ENCODE measurements around the gene TRIM39. TPM values are rescaled to one million over a fixed set of nuclear protein-coding genes. Genes with fewer than 3 reads are reported as not detected.

TRIM39 gene
- polyA plus RNA-seq, 3 donors, result 3.5 to 16.3 (median 3.6) TPM

DNA sequence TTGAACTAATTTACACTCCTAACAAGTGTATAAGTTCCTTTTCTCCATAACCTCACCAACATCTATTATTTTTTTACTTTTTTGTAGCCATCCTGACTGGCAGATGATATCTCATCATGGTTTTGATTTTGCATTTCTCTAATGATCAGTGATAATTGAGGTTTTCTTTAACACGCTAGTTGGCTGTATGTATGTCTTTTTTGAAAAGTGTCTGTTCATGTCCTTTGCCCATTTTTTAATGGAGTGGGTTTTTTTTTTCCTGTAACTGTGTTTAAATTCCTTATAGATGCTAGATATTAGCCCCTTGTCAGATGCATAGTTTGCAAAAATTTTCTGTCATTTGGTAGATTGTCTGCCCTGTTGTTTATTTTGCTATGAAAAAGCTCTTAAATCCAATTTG lies 39.6 kb upstream of the TRIM39 start:
- H3K27ac ChIP-seq (ENCODE audit: low read depth in 1 of 2, low read length in 2 of 2), result no peak overlapping the region
- no peaks in the 10 kb centered on the region for H3K4me1 ChIP-seq (ENCODE audit: control insufficient read depth in 1 of 2, insufficient read depth in 2 of 2, low read length in 2 of 2)
- Mint-ChIP-seq H3K27ac (no peak overlapping the region), H3K4me1 (no peaks in the 10 kb centered on the region), H3K27me3 (ENCODE audit: low read depth in 3 of 3) (no peaks in the 10 kb centered on the region), H3K36me3 (peaks cover 31 to 32% of the 10 kb centered on the region in 2 donors), H3K4me3 (no peak overlapping the region), H3K9me3 (peaks cover 62 to 74% (median 73%) of the 10 kb centered on the region in 7 donors)
- TF ChIP-seq, protein P1, sequence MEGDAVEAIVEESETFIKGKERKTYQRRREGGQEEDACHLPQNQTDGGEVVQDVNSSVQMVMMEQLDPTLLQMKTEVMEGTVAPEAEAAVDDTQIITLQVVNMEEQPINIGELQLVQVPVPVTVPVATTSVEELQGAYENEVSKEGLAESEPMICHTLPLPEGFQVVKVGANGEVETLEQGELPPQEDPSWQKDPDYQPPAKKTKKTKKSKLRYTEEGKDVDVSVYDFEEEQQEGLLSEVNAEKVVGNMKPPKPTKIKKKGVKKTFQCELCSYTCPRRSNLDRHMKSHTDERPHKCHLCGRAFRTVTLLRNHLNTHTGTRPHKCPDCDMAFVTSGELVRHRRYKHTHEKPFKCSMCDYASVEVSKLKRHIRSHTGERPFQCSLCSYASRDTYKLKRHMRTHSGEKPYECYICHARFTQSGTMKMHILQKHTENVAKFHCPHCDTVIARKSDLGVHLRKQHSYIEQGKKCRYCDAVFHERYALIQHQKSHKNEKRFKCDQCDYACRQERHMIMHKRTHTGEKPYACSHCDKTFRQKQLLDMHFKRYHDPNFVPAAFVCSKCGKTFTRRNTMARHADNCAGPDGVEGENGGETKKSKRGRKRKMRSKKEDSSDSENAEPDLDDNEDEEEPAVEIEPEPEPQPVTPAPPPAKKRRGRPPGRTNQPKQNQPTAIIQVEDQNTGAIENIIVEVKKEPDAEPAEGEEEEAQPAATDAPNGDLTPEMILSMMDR (IDR thresholded peaks at IDR 0.05), result no peak
- H3K9me3 ChIP-seq (replicated peaks in 1 of 2; ENCODE audit: control insufficient read depth in 1 of 2, insufficient read depth in 1 of 2, low read length in 2 of 2), result peaks cover 42 to 82% of the 10 kb centered on the region in 2 donors
- no peaks in the 10 kb centered on the region for H3K27me3 ChIP-seq (ENCODE audit: control insufficient read depth in 2 of 2, insufficient read depth in 2 of 2, low read length in 2 of 2)
- H2AFZ ChIP-seq (ENCODE audit: insufficient read depth, low read depth, low read length, poor library complexity, severe bottlenecking), result no peak overlapping the region
- H3K9ac ChIP-seq (ENCODE audit: insufficient read depth, low read length, poor library complexity, severe bottlenecking), result no peak overlapping the region
- no CpG with 5 or more reads among the region's 1 CpG for WGBS (ENCODE audit: insufficient coverage)
- DNase-seq, result no peak
- no peak overlapping the region for H3K4me3 ChIP-seq (replicated peaks in 1 of 3; ENCODE audit: low read depth in 2 of 3, low read length in 3 of 3)
- H3K4me2 ChIP-seq (replicated peaks; ENCODE audit: extremely low read depth, low read length, poor library complexity, severe bottlenecking), result no peak overlapping the region
- H3K36me3 ChIP-seq (replicated peaks in 1 of 2; ENCODE audit: control insufficient read depth in 1 of 2, insufficient read depth in 2 of 2, low read length in 2 of 2), result peaks cover 12 to 36% of the 10 kb centered on the region in 2 donors
- intact Hi-C loops (cut with micrococcal nuclease), result no loop called here
- no peaks in the 10 kb centered on the region for H3K79me2 ChIP-seq (ENCODE audit: insufficient read depth, low read length)
- no peaks in the 10 kb centered on the region for H4K20me1 ChIP-seq (ENCODE audit: insufficient read depth, low read length)

DNA sequence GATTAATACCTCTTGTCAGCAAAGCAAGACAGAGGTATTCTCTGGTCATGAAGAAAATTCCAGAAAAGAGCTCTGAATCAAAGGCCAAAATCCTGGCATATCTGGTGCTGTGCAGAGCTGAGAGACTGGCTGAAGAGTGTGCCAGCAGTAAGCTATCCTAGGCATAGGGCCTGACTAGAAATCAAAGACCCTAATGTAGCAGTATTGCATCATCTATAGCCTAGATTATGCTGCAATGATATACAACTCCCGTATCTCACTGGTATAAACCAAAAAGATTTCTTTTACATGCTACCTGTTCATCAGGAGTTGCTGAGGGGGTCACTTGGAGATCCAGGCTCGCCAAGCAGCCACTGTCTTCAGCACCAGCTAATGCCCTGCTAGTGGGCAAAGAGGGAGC lies 30.9 kb upstream of the TRIM39 start:
- no peaks in the 10 kb centered on the region for H3K27me3 Mint-ChIP-seq (ENCODE audit: low read depth in 3 of 3)
- H2AFZ ChIP-seq (ENCODE audit: insufficient read depth, low read depth, low read length, poor library complexity, severe bottlenecking), result no peak overlapping the region
- peaks cover 23 to 53% of the 10 kb centered on the region in 2 donors for H3K36me3 ChIP-seq (replicated peaks in 1 of 2; ENCODE audit: control insufficient read depth in 1 of 2, insufficient read depth in 2 of 2, low read length in 2 of 2)
- peaks cover 44 to 48% of the 10 kb centered on the region in 2 donors for H3K36me3 Mint-ChIP-seq
- H3K27ac Mint-ChIP-seq, result no peak overlapping the region
- H4K20me1 ChIP-seq (ENCODE audit: insufficient read depth, low read length), result no peaks in the 10 kb centered on the region
- intact Hi-C loops (cut with micrococcal nuclease), result no loop called here
- H3K9me3 Mint-ChIP-seq, result peaks cover 1 to 26% (median 10%) of the 10 kb centered on the region in 7 donors
- 100% methylated on average over 1 of the region's 2 CpGs for WGBS (ENCODE audit: insufficient coverage)
- no peaks in the 10 kb centered on the region for H3K4me1 Mint-ChIP-seq
- no peak overlapping the region for H3K4me2 ChIP-seq (replicated peaks; ENCODE audit: extremely low read depth, low read length, poor library complexity, severe bottlenecking)
- H3K27ac ChIP-seq (ENCODE audit: low read depth in 1 of 2, low read length in 2 of 2), result no peak overlapping the region
- H3K4me3 Mint-ChIP-seq, result no peak overlapping the region
- H3K4me1 ChIP-seq (ENCODE audit: control insufficient read depth in 1 of 2, insufficient read depth in 2 of 2, low read length in 2 of 2), result no peaks in the 10 kb centered on the region
- H3K79me2 ChIP-seq (ENCODE audit: insufficient read depth, low read length), result no peaks in the 10 kb centered on the region
- peaks cover 1 to 8% of the 10 kb centered on the region in 2 donors for H3K9me3 ChIP-seq (replicated peaks in 1 of 2; ENCODE audit: control insufficient read depth in 1 of 2, insufficient read depth in 1 of 2, low read length in 2 of 2)
- H3K4me3 ChIP-seq (replicated peaks in 1 of 3; ENCODE audit: low read depth in 2 of 3, low read length in 3 of 3), result no peak overlapping the region
- no peak for DNase-seq
- H3K9ac ChIP-seq (ENCODE audit: insufficient read depth, low read length, poor library complexity, severe bottlenecking), result no peak overlapping the region
- TF ChIP-seq, protein P1 (IDR thresholded peaks at IDR 0.05), result no peak
- H3K27me3 ChIP-seq (ENCODE audit: control insufficient read depth in 2 of 2, insufficient read depth in 2 of 2, low read length in 2 of 2), result no peaks in the 10 kb centered on the region
